ENCODE measurements around the gene CNN2.
A peak's percentile ranks its signal among the peaks of the same experiment; 100 is the strongest.
"Not testable (repeated sequence)": the region's sequence is repeated elsewhere in the genome, so short reads cannot be mapped to it uniquely, and the experiment has no call there.

The CNN2 gene

DNA sequence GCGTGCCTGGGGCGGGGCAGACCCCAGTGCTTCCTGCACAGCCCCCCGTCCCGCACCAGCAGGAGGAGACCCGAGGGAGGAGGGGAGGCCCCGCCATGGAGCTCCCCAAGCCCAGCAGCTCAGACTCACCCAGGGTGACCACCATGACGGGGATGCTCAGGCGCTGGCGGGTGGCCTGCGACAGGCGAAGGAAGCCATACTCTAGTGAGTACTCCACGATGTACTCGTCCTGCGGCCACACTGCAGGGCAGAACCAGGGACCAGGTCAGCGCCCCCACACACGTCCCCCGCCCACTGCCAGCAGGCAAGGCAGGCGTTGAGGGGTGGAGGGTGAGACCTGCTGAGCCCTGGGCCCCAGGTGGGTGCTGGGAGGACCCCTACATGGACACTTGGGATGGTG, 14.1 kb upstream of the CNN2 start:
- no peak for DNase-seq

DNA sequence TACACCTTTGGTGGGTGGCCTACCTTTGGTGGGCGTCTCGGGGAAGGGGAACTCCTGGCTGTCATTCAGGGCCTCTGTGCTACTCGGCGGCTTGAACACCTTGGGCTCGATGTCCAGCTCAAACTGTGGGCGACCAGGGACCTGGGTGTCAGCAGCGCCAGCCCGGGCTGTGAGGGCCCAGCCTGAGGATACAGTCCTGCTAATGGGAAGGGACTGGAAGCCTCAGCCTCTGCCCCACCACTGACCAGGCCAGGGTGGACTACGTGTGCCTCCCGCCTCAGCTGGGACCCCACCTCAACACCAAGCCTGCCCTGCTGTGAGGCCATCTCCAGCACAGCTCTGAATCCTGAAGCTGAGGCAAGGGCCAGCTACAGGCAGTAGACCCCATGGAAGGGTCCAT, 13.2 kb upstream of the CNN2 start:
- DNase-seq, result no peak

DNA sequence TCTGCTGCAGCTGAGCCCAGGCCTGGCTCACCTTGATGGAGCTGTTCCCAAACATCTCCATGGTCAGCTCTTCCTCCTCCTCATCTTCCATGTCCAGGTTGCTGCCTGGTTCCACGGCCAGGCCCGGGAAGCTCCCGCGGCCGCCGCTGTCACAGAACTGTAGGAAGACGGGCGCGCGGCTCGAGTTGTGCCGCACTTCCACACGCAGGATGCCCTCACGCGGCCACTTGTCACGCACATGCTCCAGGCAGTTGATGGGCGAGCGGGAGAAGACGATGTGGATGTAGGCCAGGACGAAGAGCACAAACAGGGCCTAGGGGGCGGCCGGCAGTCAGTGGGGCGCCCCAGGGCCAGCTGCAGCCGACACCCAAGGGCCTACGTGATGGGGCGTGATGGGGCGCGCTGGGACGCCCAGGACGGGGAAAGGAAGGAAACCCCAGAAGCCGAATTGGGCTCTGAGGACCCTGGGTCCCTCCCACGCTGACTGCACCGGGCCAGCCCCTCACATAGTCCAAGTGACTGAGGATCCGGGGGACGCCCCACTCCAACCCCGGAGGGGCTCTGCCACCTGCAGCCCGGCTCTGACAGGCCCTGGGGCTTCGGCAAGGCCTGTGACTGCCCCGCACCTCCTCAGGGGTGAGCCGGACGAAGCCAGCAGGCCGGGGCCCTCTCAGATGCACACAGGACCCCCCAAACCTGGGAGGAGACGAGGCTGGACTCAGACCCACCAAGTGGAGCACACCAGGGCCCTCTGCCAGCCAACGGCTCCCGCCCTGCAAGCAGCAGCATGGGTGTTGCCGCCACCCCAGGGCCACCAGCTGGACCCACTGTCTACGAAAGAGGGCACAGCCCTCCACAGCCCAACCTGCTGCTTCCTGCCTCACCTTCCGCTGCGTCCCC, 12.0 kb upstream of the CNN2 start:
- no peak for DNase-seq

GRCh38 chr19:1015061-1015781, 11.2 kb upstream of the CNN2 start:
- DNase-seq, result no peak

GRCh38 chr19:1015782-1016646, 10.4 kb upstream of the CNN2 start:
- no peak for DNase-seq

- DNase-seq, result no peak
Observed at GRCh38 chr19:1016647-1017114, 9.7 kb upstream of the CNN2 start.

DNA sequence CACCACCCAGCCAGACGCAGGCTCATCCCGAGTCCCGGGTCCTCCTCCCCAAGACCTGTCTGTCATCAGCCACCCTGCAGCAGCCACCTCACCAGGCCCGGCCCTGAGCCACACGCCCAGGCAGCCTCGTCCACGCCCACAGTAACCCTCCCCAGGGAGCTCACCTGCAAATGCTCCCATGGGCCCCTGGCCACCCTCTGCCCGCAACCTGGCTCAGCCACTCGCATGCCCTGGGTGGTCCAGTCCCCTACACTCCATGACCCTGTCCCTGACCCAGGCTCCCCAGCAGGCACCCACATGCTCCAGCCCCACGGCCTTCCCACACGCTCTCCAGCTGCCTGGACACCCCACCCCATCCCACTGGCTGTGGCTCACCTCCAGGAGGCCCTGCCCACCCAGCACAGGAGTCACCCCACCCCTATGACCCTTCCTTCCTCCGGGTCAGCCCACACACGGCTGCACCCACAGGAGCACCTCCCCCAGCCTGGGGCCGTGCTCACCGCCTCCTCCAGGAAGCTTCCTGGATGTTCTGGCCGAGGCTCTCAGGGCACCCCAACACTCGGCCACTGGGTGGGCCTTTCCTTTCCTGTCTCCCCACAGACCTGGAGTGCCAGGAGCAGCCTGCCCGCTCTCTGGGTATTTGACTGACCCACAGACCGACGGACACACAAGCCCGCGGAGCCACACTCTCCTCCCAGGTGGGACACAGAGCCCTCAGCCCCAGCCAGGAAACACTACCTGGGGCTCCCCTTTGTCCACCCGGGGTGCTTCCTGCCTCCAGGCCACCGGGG, 9.1 kb upstream of the CNN2 start:
- no peak for DNase-seq

DNA sequence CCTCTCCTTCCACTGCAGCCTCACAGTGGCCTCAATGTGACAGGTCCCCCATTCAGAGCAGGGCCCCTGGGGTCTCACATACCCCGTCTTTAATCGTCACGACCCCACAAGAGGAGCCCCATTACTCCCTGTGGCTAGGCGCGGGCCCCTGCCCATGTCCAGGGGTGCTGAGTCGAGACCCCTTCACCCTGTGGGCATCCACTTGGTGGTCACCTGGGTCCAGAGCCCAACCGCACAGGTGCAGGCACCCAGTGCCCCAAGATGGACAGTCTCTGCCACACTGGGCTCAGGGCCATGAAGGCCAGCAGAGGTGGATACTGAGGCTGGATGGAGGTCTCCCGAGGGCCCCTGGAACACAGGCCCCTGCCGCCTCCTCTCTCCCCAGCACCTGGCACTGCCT, 8.5 kb upstream of the CNN2 start:
- DNase-seq, result no peak

- no peak for DNase-seq
Observed at GRCh38 chr19:1018393-1018792, 8.0 kb upstream of the CNN2 start.

- no peak for DNase-seq
Observed at GRCh38 chr19:1018932-1019615, 7.3 kb upstream of the CNN2 start.

DNA sequence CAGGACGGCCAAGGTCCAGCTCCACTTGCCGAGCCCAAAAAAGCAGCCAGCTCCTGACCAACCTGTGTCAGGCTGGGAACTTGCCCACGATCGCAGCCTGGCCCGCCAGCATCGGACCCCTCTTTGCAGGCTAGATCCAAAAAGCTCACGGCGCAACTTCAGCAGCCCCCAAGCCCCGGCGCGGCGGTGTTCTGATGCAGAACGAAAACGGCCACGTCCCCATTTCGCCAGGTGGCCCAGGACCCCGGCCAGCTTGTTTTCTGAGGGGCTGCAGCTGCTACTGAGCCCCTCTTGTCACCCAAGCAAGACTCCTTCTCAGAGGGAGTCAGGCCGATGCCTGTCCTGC, 6.8 kb upstream of the CNN2 start:
- DNase-seq, result no peak

DNA sequence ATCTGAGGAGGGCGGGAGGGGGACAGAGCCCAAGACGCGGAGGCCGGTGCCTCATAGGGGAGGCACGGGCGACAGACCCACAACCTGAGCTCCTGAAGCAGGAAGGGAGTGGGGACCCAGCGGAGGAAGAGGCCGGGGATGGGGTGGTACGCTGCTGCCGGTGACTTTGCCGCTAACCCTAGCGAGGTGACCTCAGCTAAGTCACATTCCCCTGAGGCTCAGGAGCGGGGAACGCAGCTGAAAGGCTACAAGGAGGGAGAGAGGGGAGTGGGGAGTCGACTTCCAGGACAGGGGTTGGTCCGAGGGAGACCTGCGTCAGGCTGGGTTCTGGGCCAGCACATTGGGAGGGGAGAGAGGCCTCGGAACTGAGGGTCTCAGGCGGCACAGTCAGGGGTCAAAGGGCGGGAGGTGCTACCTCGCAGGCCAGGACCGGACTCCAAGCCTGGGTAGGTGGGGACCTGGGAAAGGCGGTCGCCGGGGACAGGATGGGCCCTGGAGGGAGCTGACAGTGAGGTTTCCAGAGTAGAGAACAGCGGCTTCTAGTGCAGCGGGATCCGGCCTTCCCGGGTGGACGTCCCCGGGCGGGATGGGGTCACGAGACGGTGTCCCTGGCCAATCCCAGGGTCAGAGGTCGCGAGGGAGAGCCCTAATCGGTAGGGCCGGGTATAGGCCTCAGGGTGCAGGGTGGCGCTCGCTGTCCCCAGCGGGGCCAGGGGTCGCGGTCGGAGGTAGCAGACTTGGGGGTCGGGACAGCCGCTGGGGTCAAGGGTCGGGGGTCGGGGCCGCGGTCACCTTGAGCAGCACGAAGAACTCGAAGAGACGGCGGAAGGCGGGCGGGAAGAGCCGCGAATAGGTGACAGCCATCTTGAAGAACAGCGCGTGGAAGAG, 6.2 kb upstream of the CNN2 start:
- no peak for DNase-seq

GRCh38 chr19:1020868-1021425, 5.5 kb upstream of the CNN2 start, which contains the start of gene TMEM259:
Gene TMEM259, minus strand, starts transcription at chr19:1021123. Its CDS starts 127 bp downstream, at chr19:1020996.
- peak; percentile 96 to 98 for DNase-seq

DNA sequence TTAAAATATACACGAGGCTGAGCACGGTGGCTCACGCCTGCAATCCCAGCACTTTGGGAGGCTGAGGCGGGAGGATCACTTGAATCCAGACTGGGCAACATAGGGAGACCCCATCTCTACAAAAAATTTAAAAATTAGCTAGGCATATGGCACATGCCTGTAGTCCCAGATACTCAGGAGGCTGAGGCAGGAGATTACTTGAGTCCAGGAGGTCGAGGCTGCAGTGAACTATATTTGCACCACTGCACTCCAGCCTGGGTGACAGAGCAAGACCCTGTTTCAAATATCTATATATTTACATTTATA, 2.6 kb upstream of the CNN2 start:
- not testable (repeated sequence) for DNase-seq

- DNase-seq, result not testable (repeated sequence)
Observed at GRCh38 chr19:1025080-1025479, 1.3 kb upstream of the CNN2 start.

DNA sequence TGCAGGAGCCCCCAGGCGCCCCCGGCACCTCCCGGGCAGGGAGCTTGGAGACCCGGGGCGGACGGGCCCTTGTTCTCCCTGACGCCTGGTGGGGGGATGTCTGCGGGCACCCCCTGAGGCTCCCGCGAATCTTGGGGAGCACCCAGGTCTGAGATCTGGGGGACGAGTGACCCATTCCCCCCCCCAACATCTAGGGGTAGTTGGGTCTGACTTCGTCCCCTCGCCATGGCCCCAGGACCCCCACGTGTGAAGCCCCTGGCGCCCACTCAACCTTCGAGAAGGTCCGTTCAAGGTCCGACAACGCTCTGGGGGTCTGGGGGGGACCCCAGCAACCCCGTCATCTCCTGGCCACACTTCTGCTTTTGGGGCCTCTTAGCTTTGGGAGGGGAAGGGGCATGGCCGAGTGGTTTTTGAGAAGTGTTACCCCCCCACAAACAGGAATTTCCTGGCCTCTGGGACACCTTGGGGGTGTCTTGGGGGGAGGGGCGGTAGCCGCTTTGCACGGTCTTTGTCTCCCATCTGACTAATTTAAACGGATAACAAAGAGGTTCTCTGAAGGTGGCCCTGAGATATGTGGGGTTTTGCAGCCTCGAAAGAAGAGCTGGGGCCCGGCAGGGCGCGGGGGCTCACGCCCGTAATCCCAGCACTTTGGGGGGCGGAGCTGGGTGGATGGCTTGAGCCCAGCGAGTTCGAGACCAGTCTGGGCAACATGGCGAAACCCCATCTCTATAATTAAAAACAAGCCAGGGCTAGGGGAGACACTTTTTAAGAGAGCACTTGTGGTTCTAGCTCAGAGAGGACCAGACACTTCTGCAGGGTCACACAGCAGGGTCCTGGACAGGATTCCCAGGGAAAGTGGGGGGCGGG, 608 bp downstream of the CNN2 start:
- DNase-seq, result no peak

DNA sequence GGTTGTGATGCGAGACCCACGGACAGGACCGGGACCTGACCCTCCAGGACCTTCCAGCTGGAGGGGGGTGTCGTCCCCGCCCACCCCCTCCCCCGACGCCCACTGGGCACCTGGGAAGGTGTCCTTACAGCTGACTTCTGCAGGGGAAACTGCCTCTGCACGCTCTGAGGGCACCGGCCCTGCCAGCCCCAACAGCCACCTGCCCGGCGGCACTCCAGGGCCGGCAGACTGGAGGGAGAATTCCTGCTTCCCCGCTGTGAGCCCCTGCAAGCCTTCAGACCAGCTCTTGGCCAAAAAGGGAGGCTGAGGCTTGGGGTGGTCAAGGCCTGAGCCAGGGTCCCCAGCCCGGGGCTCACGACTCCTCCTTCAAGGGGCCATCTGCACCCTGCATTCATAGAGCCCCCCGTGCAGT, 1.2 kb downstream of the CNN2 start:
- DNase-seq, result no peak

DNA sequence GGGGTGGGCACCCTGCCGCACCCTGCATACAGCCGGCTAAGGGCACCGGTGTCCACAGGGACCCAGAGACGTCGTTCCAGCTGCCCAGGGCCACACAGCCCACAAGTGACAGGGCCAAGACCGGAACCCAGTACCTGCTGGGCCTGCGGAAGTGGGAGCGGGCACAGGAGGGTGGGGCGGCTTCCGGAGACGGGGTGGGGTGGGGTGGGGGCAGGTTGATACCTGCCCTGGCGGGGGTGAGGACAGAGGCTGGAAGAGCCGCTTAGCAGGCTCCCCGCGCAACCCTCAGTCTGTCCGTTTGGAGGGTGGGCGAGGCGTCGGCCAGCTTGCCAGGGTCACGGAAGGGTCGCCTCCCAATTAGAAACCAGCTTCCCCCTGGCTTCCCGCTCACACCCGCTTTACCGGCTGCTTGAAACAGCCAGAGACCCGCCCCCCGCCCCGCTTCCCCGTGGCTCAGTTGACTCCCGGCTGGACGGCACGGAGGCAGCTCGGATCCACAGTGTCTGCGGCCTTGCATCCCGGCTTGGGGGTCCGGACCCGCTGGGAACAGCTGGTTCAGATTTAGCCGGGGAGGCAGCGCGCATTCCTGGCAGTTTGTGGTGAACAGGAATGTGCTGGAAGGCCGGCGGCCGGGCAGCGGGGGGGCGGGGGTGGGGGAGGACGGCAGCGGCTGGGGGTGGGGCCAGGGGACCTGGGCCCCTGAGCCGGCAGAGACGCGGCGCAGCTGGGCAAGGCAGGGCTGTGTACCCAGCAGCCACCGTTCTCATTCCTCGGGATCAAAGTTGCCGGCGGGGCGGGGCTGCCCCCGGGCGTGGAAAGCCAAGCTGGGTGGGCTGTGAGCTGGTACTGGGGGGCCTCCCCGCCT, 1.9 kb downstream of the CNN2 start:
- peak; percentile 44 to 51 for DNase-seq

Measured in NCI-H2081 (cell line).